ENCODE measurements around the gene ZFX. TPM values are rescaled to one million over a fixed set of nuclear protein-coding genes. Genes with fewer than 3 reads are reported as not detected.

ZFX gene
- total RNA-seq, 2 experiments from 2014 or later = 38.8 to 40.4 TPM

GRCh38 chrX:24204331-24204730 is 54.8 kb downstream of the ZFX start:
- H3K4me3 Mint-ChIP-seq = no peak overlapping the region
- peaks cover 25% of the 10 kb centered on the region for H3K36me3 Mint-ChIP-seq (ENCODE audit: low read depth)
- POLR2A ChIA-PET = interaction anchor here (0.7 kb wide), 1 partner anchor 70 kb away, joined by 3 read pairs; no protein-coding TSS in a partner anchor
- CTCF ChIA-PET = no interaction called here
- H3K9me3 Mint-ChIP-seq = no peaks in the 10 kb centered on the region
- no peak for DNase-seq
- no peak for TF ChIP-seq CTCF (IDR thresholded peaks at IDR 0.05)
- peak overlapping the region; percentile 34 for H3K27ac Mint-ChIP-seq
- ATAC-seq = no peak
- no peaks in the 10 kb centered on the region for H3K27me3 Mint-ChIP-seq
- peaks cover 41% of the 10 kb centered on the region for H3K4me1 Mint-ChIP-seq (ENCODE audit: low read depth)
- intact Hi-C loops (cut with micrococcal nuclease) = no loop called here

DNA sequence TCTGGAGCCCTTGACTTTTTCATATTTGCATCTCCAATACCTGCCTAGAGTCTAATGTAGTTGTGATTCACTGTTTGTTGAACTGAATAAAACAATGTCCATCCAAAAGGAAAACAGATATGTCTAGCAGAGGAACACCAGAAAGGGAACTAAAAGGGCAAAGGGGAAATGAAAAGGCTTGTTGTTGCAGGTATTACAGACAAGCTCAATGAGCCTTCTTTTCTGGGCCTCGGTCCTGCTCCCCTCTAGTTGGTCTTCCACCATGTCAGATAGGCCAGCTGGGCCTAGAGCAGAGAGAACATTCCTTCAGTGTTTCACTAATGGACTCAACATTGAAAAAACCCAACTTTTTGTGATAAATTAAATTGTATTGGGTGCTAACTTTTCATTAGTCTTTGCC is 55.4 kb downstream of the ZFX start:
- no peaks in the 10 kb centered on the region for H3K27me3 Mint-ChIP-seq
- peaks cover 38% of the 10 kb centered on the region for H3K4me1 Mint-ChIP-seq (ENCODE audit: low read depth)
- POLR2A ChIA-PET = interaction anchor here (0.7 kb wide), 1 partner anchor 69 kb away, joined by 3 read pairs; no protein-coding TSS in a partner anchor
- TF ChIP-seq CTCF (IDR thresholded peaks at IDR 0.05) = no peak
- CTCF ChIA-PET = no interaction called here
- no peak for ATAC-seq
- intact Hi-C loops (cut with micrococcal nuclease) = no loop called here
- peaks cover 24% of the 10 kb centered on the region for H3K36me3 Mint-ChIP-seq (ENCODE audit: low read depth)
- H3K27ac Mint-ChIP-seq = peak overlapping the region; percentile 46
- DNase-seq = no peak
- H3K4me3 Mint-ChIP-seq = no peak overlapping the region
- H3K9me3 Mint-ChIP-seq = no peaks in the 10 kb centered on the region

GRCh38 chrX:24207826-24208225 is 58.3 kb downstream of the ZFX start:
- Mint-ChIP-seq H3K9me3 (no peaks in the 10 kb centered on the region), H3K4me3 (no peak overlapping the region), H3K27ac (no peak overlapping the region), H3K27me3 (no peaks in the 10 kb centered on the region), H3K4me1 (ENCODE audit: low read depth) (peaks cover 19% of the 10 kb centered on the region), H3K36me3 (ENCODE audit: low read depth) (peaks cover 17% of the 10 kb centered on the region)
- no peak for TF ChIP-seq CTCF (IDR thresholded peaks at IDR 0.05)
- intact Hi-C loops (cut with micrococcal nuclease) = no loop called here
- ATAC-seq (no peak), DNase-seq (no peak)
- ChIA-PET POLR2A (no interaction called here), CTCF (interaction anchor here (1.0 kb wide), 1 partner anchor 35 kb away, joined by 3 read pairs; no protein-coding TSS in a partner anchor)

DNA sequence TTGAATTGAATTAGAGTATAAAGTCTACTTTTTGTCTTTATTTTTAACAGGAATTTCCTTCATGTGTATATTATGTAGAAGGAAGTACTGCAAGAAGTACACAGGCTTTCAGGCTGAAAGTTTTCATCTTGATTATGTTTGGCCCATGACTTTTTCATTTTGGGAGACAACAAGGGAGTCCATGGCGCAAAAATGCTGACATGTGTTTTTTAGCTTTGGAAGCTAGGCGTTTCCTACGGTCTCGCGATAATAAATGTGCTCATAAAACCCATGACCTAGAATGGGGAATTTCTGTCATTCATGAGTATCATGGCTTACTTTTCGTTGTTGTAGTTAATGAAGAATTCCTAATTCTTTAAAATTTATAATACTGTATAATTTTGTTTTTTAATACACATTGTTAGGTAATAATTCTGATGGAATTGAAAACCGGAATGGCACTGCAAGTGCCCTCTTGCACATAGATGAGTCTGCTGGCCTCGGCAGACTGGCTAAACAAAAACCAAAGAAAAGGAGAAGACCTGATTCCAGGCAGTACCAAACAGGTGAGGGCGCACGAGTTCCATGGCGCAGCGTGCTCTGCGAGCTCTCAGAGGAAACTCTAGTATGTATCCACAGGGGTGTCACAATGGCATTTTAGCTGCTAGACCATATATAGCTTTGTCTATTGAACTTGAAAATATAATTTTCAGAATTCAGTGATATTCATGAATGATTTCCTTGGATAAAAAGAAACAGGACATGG is 59.1 kb downstream of the ZFX start:
- Mint-ChIP-seq H3K27me3 (no peaks in the 10 kb centered on the region), H3K4me1 (ENCODE audit: low read depth) (peaks cover 11% of the 10 kb centered on the region), H3K27ac (no peak overlapping the region), H3K4me3 (no peak overlapping the region), H3K9me3 (no peaks in the 10 kb centered on the region), H3K36me3 (ENCODE audit: low read depth) (peaks cover 11% of the 10 kb centered on the region)
- CTCF ChIA-PET = no interaction called here
- DNase-seq (no peak), ATAC-seq (no peak)
- POLR2A ChIA-PET = no interaction called here
- no peak for TF ChIP-seq CTCF (IDR thresholded peaks at IDR 0.05)
- intact Hi-C loops (cut with micrococcal nuclease) = no loop called here

DNA sequence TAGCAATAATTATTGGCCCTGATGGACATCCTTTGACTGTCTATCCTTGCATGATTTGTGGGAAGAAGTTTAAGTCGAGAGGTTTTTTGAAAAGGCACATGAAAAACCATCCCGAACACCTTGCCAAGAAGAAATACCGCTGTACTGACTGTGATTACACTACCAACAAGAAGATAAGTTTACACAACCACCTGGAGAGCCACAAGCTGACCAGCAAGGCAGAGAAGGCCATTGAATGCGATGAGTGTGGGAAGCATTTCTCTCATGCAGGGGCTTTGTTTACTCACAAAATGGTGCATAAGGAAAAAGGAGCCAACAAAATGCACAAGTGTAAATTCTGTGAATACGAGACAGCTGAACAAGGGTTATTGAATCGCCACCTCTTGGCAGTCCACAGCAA is 60.7 kb downstream of the ZFX start:
- POLR2A ChIA-PET = no interaction called here
- Mint-ChIP-seq H3K9me3 (no peaks in the 10 kb centered on the region), H3K27me3 (no peaks in the 10 kb centered on the region), H3K4me1 (ENCODE audit: low read depth) (no peaks in the 10 kb centered on the region), H3K36me3 (ENCODE audit: low read depth) (peaks cover 12% of the 10 kb centered on the region), H3K4me3 (no peak overlapping the region), H3K27ac (no peak overlapping the region)
- ATAC-seq (no peak), DNase-seq (no peak)
- CTCF ChIA-PET = no interaction called here
- TF ChIP-seq CTCF (IDR thresholded peaks at IDR 0.05) = no peak
- intact Hi-C loops (cut with micrococcal nuclease) = no loop called here
